PC-9 (cell line): ENCODE results near the gene PHLDA1.

Experiments used
- CTCF ChIP-seq: fragments of 200-600 bp; sonication (generic); conservative IDR thresholded peaks from 2 replicates; pipeline ENCODE4 v1.6.1; 2017; ENCODE audit warnings: mixed run types, antibody characterized with exemption, mild to moderate bottlenecking, moderate library complexity
- EZH2 ChIP-seq: fragments of 200-600 bp; sonication (generic); IDR thresholded peaks from 2 replicates; pipeline ENCODE4 v1.8.0; 2017; ENCODE audit warnings: antibody characterized with exemption, low read depth

GRCh38 chr12:76049575-76050251 lies 18.1 kb upstream of the PHLDA1 start:
- TF ChIP-seq CTCF, result no peak
- TF ChIP-seq EZH2, result no peak
